Esophagus muscularis mucosa (tissue), 4 donors: ENCODE measurements around the gene TEX53.

Experiments used
- EP300 ChIP-seq: sonication (generic); formaldehyde crosslinking; IDR thresholded peaks from one replicate; pipeline ENCODE4 v1.6.1; 2017; ENCODE audit warnings: antibody characterized with exemption
- POLR2A ChIP-seq: fragments of 450-650 bp; IDR thresholded peaks from one replicate; pipeline ENCODE4 v1.6.1; 2017; ENCODE audit warnings: antibody characterized with exemption, moderate library complexity, mild to moderate bottlenecking, low read depth
- TF ChIP-seq, protein P1 (sequence below), 3 experiments: fragments of 200-600 bp in 2 of 3; fragments of 450-650 bp in 1 of 3; sonication (generic) in 2 of 3; IDR thresholded peaks; one replicate each; pipeline ENCODE4 v1.5.1; 2017 to 2019; ENCODE audit warnings: antibody characterized with exemption in 3 of 3, mild to moderate bottlenecking in 2 of 3, moderate library complexity in 1 of 3

DNA sequence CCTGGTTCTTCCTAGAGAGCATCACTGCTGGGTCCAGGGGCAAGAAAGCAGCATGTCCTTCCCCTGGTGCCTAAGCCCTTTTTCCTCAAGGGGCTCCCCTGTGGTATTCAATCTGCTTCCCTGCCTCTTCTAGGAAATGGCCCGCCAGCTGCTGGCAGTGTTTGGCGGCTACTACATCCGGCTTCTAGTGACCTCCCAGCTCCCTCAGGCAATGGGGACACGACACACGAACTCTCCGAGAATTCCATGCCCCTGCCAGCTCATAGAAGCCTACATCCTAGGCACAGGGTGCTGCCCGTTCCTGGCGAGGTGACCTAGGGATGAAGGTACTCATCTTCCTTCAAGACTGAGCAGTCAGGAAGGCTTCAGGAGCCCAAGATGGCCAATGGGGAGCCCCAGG, 14.6 kb downstream of the TEX53 start:
- TF ChIP-seq, protein P1, sequence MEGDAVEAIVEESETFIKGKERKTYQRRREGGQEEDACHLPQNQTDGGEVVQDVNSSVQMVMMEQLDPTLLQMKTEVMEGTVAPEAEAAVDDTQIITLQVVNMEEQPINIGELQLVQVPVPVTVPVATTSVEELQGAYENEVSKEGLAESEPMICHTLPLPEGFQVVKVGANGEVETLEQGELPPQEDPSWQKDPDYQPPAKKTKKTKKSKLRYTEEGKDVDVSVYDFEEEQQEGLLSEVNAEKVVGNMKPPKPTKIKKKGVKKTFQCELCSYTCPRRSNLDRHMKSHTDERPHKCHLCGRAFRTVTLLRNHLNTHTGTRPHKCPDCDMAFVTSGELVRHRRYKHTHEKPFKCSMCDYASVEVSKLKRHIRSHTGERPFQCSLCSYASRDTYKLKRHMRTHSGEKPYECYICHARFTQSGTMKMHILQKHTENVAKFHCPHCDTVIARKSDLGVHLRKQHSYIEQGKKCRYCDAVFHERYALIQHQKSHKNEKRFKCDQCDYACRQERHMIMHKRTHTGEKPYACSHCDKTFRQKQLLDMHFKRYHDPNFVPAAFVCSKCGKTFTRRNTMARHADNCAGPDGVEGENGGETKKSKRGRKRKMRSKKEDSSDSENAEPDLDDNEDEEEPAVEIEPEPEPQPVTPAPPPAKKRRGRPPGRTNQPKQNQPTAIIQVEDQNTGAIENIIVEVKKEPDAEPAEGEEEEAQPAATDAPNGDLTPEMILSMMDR (IDR thresholded peaks at IDR 0.05), result no peak
- TF ChIP-seq POLR2A (no peak), EP300 (no peak)
